Activated T-cell treated with anti-CD3 and anti-CD28 coated beads, Interleukin-2, amount 50 U/mL, for 24 hours (primary cell): Measurements from ENCODE around the gene PEX10.

Experiments
- DNase-seq: peaks from one replicate; pipeline ENCODE4 v3.0.0-alpha.2; 2020
- H3K27ac Mint-ChIP-seq: 2 replicates; pipeline ENCODE4 v1.8.0; 2020; ENCODE audit warnings: mild to moderate bottlenecking, mixed read lengths
- H3K27me3 Mint-ChIP-seq: 2 replicates; pipeline ENCODE4 v1.8.0; 2020; ENCODE audit warnings: mixed read lengths
- H3K36me3 Mint-ChIP-seq: 2 replicates; pipeline ENCODE4 v1.8.0; 2020; ENCODE audit warnings: low read depth, mixed read lengths
- H3K4me1 Mint-ChIP-seq: 2 replicates; pipeline ENCODE4 v1.8.0; 2020; ENCODE audit warnings: low read depth, mixed read lengths
- H3K4me3 Mint-ChIP-seq: 2 replicates; pipeline ENCODE4 v1.8.0; 2020; ENCODE audit warnings: mild to moderate bottlenecking, moderate library complexity, mixed read lengths
- H3K9me3 Mint-ChIP-seq: 2 replicates; pipeline ENCODE4 v1.8.0; 2020; ENCODE audit warnings: mixed read lengths

Gene PEX10

DNA sequence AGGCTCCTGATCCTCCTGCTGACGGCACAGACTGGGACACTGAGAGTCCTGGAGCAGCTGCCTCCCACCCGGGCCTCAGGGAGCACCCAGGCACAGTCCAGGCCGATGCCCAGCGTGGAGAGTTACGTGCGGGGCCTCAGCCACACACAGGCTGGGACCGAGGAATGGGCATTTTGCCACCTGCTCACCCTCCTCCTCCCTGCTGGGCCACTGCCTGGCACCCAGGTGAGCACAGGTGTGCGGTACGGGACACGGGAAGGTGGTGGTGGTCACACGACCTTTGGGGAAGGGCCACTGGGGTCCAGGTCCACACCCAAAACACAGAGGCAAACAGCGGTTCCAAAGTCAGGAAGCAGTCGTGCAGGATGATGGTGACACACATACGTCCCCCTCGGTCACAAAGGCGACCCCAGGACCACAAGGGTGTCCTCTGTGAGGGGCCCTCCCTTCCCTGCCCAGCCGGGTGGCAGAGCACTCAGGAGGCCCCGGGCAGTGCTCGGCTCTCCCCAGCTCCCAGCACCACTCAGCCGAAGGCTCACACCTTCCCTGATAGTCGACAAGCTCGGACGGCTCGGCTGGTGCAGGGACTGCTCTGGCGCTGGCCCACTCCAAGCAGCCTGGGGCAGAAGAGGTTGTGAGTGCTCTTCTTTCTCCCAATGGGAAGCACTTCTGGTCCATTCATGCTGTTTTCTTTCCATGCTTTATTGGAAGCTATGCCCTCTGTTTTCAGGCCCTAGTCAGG lies 35.3 kb downstream of the PEX10 start:
- DNase-seq, result no peak
- Mint-ChIP-seq H3K27ac (no peak overlapping the region), H3K36me3 (no peaks in the 10 kb centered on the region)

DNA sequence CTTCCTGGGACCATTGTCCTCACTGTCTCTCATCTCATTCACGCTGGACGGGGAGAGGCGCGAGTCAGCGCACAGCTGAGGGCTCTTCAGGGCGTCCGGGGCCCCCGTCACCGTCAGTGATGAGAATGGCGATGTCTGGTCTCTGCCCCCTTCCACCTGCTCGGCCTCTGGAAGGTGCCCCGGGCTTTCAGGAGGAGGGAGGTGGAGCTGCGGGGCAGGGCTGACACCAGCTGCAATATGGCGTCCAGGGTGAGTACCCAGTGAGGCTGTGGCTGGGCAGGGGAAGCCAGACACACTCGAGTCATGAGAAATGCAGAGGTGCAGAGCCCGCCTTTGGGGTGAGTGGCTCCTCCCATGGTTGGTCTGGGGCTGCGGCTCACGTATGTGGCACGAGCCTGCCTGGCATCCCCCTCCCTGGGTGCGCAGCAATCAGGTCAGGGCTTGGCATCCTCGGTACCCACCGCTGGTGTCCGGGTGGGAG lies 36.1 kb downstream of the PEX10 start:
- no peaks in the 10 kb centered on the region for H3K9me3 Mint-ChIP-seq
- no peaks in the 10 kb centered on the region for H3K4me1 Mint-ChIP-seq
- H3K4me3 Mint-ChIP-seq, result no peak overlapping the region
- H3K27ac Mint-ChIP-seq, result no peak overlapping the region
- no peaks in the 10 kb centered on the region for H3K27me3 Mint-ChIP-seq
- no peaks in the 10 kb centered on the region for H3K36me3 Mint-ChIP-seq
- DNase-seq, result no peak

More for the DNA sequence above, 35.3 kb downstream of the PEX10 start:
- Mint-ChIP-seq H3K4me1 (peaks cover 3% of the 10 kb centered on the region), H3K4me3 (no peak overlapping the region), H3K27me3 (no peaks in the 10 kb centered on the region), H3K9me3 (no peaks in the 10 kb centered on the region)

DNA sequence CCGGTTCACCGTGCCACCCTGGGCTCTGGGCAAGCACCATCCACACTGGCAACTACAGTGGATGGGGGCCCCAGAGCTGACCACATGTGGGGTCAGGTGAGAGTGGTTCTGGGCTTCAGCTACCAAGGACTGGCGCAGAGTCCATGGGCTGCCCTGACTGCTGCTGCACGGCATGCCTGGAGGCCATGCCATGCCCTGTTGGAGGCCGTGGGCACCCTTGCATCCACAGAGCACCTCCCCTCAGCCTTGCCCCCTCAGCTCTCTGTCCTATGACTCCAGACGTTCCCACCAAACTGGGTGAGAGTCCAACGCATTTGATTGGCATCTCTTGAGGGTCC lies 36.5 kb downstream of the PEX10 start:
- no peak overlapping the region for H3K27ac Mint-ChIP-seq
- no peaks in the 10 kb centered on the region for H3K9me3 Mint-ChIP-seq
- no peak for DNase-seq
- H3K27me3 Mint-ChIP-seq, result no peaks in the 10 kb centered on the region
- no peaks in the 10 kb centered on the region for H3K4me1 Mint-ChIP-seq
- no peak overlapping the region for H3K4me3 Mint-ChIP-seq
- H3K36me3 Mint-ChIP-seq, result no peaks in the 10 kb centered on the region

DNA sequence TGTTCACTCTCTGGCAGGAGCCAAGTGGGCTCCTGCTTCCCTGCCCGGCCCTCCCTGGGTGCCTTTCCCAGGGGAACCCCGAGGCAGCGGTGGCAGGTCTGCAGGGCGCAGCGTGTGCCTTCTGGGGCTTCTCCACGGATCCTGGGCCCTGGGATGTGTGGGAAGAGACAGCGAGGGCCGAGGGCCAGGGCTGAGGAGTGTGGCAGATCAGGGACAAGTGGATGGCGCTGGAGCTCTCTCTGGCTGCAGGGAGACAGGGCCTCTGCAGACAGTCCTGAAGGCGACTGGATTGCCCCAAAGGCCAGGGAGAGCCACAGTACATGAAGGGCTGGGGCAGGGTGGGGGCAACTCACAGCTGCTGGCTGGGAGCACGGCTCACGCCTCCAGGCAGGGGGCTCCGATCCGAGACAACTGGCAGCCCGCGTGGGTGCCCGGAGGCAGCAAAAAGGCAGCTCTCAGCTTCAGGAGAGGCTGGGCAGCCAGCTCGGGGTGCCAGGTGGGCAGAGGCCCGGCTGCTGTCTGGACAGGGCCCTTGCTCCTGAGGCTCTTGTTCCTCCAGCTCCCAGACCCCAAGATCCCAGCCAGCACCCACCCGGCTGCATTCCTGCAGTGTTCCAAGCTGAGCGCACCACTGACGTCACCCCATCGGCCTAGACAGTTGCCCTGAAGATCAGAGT lies 37.0 kb downstream of the PEX10 start:
- no peak overlapping the region for H3K4me3 Mint-ChIP-seq
- no peaks in the 10 kb centered on the region for H3K36me3 Mint-ChIP-seq
- no peaks in the 10 kb centered on the region for H3K9me3 Mint-ChIP-seq
- no peaks in the 10 kb centered on the region for H3K27me3 Mint-ChIP-seq
- no peak overlapping the region for H3K27ac Mint-ChIP-seq
- H3K4me1 Mint-ChIP-seq, result no peaks in the 10 kb centered on the region
- no peak for DNase-seq

DNA sequence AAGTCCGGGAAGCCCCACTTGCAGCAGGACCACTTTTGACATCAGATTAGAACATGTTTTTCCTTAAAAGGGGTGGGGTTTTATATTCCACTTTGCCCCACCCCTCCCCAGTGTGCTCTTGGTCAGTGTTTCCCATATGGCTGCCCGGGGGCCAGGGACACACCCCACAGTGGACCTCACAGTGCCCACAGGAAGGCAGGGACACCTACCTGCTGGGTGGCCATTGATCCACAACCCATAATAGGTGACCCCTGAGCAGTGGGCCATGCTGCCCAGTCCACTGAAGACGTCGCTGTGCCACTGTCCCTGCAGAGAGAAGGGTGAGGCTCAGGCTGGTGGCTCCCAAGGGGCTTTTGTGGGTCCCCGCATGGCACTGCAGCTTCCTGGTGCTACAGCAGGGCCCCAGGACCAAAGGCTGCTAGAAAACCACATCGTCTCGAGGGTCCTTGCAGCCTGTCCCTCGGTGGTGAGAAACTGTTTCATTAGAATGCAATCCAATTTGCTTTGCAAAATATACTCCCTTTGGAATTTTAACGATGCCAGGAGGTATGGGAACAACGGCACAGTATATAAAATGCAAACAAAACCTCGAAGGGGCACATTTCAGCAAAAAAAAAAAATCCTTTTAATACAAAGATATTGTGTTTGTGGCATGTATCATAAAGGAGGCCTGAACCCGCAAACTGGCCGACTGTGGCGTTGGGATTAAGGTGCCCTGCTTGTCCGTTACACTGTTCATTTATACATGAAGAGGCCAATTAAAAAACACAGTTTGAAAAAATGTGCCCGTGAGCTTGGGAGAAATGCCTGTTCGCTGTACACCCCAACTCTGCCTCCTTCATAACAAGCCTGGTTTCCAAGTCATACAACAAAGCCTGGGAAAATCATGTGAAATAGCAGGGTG lies 37.9 kb downstream of the PEX10 start:
- H3K4me3 Mint-ChIP-seq, result no peak overlapping the region
- no peak for DNase-seq

DNA sequence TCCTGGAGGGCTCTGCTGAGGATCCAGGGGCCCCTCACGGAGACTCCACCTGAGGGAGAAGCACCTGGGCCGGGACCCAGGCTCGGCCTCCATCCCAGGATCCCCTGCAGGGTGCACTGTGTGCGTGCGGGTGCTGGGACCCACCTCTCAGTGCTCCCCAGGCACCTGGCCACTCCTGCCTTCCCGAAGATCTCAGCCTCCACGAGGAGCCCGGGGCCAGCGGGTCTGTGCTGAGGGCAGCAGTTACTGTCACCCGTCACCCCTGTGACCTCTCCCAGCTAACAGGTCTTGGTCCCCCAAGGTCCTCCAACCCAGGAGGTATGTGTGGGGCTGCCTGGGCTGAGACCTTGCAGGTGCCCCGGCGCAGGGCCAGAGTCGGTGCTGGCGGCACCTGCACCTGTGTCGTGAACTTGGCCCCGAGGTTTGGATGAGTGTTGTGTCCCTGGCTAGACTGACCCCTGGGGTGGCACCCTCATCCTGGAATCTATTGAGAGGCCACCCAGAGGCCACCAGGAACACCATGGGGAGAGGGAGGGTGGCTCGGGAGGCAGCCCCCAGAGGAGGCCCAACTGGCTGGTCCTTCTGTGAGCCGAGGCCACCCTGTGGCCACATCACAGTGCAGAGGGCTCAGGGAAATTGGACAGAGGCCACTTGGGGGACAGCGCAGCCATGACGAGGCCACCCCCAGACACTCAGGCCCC lies 38.7 kb downstream of the PEX10 start:
- H3K9me3 Mint-ChIP-seq, result no peaks in the 10 kb centered on the region
- peaks cover 3% of the 10 kb centered on the region for H3K36me3 Mint-ChIP-seq
- H3K27me3 Mint-ChIP-seq, result no peaks in the 10 kb centered on the region
- no peaks in the 10 kb centered on the region for H3K4me1 Mint-ChIP-seq
- no peak overlapping the region for H3K27ac Mint-ChIP-seq
- no peak overlapping the region for H3K4me3 Mint-ChIP-seq
- DNase-seq, result no peak

More for the DNA sequence above, 37.9 kb downstream of the PEX10 start:
- H3K27me3 Mint-ChIP-seq, result no peaks in the 10 kb centered on the region
- no peaks in the 10 kb centered on the region for H3K4me1 Mint-ChIP-seq
- no peak overlapping the region for H3K27ac Mint-ChIP-seq
- peaks cover 3% of the 10 kb centered on the region for H3K36me3 Mint-ChIP-seq
- no peaks in the 10 kb centered on the region for H3K9me3 Mint-ChIP-seq

DNA sequence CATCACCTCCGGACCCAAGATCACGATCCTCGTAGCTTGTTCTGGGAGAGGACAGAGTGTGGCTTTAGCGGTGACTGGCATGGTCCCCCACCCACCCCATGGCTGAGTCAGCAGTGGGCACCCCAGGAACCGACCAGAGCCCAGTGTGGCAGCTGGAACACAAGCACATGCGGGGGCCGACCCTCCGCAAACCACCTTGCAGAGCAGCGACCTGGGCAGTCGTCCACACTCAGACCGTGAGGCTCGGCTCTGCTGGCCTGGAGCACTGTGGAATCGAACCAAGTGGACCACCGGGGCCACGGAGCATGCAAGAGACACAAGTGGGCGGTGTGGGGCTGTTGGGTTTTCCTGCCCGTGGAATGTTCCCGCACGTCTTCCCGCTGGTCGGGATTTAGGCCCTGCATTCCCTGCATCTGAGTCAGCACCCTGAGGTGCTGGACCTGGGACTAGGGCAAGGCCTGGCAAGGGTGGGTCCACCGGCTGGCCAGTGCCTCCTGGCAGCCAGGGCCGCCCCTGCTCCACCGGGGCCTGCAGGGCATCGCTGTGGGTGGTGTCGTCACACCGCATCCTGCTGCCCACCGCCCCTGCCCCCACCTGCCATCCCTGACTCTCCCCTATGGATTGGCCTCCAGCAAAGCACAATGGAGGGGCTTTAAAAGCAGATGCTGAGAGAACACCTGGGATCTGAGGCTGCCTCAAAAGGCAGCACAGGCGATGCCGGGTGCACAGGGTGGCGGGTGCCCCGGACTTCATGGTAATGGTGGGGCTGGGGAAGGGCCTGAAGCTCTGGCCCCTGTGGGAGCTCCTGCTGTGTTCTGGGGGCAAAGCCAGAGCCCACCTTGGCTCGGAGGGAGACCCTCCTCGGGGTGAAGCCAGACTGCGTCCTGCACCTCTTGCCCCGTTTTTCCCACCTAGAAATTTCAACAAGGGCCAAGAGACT lies 39.5 kb downstream of the PEX10 start:
- no peak overlapping the region for H3K4me3 Mint-ChIP-seq
- peaks cover 3% of the 10 kb centered on the region for H3K36me3 Mint-ChIP-seq

DNA sequence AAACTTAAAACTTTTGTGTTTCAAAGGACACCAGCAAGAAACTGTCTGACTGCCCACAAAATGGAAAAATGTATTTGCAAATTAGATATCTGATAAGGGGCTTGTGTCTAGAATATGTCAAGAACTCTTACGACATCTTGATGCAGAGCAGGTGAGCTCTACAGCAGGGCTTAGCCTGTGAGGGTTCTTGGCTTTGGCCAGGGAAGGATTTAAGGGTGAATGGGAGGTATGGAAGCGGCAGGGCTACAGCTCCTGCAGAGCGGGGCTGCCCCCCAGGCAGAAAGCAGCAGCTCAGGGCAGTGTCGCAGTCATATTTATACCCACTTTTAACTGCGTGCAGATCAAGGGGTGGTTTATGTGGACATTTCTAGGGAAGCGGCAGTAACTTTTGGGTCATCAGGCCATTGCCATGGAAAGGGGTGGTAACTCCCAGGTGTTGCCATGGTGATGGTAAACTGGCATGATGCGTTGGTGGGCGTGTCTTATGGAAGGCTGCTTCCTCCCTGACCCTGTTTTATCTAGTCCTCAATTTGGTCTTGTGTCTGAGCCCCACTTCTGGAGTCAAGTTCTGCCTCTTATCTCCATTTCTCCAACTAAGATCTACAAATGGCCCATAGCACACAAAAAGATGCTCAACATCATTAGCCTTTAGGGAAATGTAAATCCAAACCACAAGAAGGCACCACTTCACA lies 44.2 kb downstream of the PEX10 start:
- H3K9me3 Mint-ChIP-seq, result peaks cover 5% of the 10 kb centered on the region
- no peak overlapping the region for H3K4me3 Mint-ChIP-seq
- H3K27ac Mint-ChIP-seq, result no peak overlapping the region
- H3K27me3 Mint-ChIP-seq, result no peaks in the 10 kb centered on the region
- H3K36me3 Mint-ChIP-seq, result peaks cover 3% of the 10 kb centered on the region
- no peak for DNase-seq
- no peaks in the 10 kb centered on the region for H3K4me1 Mint-ChIP-seq

More for the DNA sequence above, 39.5 kb downstream of the PEX10 start:
- no peak for DNase-seq
- Mint-ChIP-seq H3K4me1 (no peaks in the 10 kb centered on the region), H3K27me3 (no peaks in the 10 kb centered on the region), H3K9me3 (no peaks in the 10 kb centered on the region), H3K27ac (no peak overlapping the region)

DNA sequence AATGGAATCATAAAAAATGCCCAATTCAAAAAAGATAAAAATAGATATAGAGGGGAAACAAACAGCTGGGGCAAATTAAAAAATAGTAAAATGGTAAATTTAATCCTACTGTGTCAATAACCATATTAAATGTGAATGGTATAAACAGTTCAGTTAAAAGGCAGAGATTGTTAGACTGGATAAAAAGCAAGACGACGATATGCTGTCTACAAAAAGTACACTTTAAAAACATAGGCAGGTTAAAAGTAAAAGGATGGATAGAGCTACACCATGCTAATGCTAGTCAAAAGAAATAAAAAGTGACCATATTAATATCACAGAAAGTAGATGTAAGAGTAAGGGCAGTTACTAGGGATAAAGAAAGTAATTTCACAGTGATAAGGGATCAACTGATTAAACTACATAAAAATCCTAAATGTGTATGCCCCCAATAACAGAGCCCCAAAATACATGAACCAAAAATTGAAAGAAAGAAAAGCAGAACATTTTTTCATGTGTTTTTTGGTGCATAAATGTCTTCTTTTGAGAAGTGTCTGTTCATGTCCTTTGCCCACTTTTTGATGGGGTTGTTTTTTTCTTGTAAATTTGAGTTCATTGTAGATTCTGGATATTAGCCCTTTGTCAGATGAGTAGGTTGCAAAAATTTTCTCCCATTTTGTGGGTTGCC lies 48.4 kb downstream of the PEX10 start:
- Mint-ChIP-seq H3K36me3 (no peaks in the 10 kb centered on the region), H3K27me3 (no peaks in the 10 kb centered on the region), H3K27ac (no peak overlapping the region), H3K4me1 (no peaks in the 10 kb centered on the region), H3K9me3 (peaks cover 10% of the 10 kb centered on the region), H3K4me3 (no peak overlapping the region)
- no peak for DNase-seq

DNA sequence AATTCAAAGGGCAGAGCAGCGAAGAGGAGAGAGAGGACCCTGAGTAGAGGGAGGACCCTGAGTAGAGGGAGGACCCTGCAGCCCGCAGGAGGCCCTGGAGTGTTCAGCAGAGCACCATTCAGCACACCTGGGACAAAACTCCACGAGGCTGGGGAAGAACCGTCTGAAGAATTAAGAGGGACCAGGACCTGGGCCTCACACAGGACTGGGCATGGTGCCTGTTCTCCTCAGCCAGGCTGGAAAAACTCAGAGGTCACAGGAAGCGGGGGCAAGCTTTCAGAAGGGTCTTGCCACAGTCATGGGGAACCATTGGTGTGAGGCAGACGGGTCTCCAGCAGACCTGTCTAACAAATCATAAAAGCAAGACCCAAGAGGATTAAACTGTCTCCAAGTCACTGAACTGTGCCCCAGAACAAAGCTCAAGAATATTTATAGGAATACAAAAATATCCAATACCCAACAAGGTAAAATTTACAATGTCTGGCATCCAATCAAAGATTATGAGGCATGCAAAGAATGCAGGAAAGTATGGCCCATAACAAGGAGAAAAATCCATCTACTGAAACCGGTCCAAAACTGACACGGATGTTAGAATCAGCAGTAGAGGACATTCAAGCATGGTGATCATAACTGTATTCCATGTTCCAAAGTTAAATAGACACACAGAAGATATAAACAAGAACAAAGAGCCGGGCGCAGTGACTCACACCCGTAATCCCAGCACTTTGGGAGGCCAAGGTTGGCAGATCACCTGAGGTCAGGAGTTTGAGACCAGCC lies 51.6 kb downstream of the PEX10 start:
- Mint-ChIP-seq H3K4me1 (no peaks in the 10 kb centered on the region), H3K27ac (no peak overlapping the region), H3K36me3 (no peaks in the 10 kb centered on the region), H3K4me3 (no peak overlapping the region), H3K9me3 (peaks cover 10% of the 10 kb centered on the region), H3K27me3 (no peaks in the 10 kb centered on the region)
- no peak for DNase-seq

DNA sequence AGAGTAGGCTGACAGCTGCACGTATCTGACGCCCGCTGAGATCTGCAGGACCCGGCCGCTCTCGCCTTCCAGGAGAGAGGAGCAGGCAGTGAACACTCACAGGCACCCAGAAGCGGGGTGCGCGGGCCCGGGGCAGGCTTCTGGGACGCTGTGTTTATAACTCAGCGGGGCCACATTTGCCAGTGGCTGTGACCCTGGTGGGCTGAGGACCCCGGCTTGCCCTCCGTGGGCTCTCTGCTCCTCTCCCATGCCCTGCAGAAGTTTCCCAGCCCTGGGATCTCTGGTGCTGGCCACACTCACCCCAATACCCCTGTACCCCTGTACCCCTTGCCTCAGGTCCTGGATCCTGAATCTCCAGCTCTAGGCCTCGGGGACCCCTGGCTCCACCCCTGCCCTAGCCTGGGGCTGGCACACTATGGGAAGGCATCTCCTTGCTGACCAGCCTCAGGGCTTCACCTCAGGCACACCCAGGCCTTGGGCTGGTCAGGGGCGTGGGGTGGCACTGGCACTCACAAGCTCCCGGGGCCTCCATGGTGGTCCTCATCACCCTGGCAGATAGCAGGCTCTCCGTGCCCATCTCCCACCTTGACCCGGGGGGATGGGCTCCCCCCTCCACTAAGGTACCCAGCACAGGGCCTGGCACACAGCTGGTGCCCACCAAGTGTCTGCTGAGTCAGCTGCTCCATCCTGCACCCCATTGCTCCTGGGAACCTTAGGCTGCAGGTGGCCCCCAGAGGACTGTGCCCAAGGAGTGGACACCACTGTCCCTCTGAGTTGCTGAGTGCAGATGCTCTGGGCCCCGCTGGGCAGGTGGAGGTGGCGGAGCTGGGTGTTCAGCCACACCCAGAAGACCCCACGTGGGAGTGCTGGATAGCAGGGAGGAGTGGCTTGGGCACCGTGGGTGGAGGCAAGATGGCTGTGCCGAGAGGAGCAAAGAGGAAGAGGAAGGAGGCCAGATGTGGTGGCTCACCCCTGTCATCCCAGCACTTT lies 53.4 kb downstream of the PEX10 start:
- no peaks in the 10 kb centered on the region for H3K36me3 Mint-ChIP-seq
- no peaks in the 10 kb centered on the region for H3K27me3 Mint-ChIP-seq
- no peak overlapping the region for H3K27ac Mint-ChIP-seq
- H3K4me1 Mint-ChIP-seq, result no peaks in the 10 kb centered on the region
- no peak for DNase-seq
- peaks cover 8% of the 10 kb centered on the region for H3K9me3 Mint-ChIP-seq
- no peak overlapping the region for H3K4me3 Mint-ChIP-seq
